T47D (cell line): ENCODE results near the gene KCNJ9.
"Not testable (repeated sequence)": the region's sequence is repeated elsewhere in the genome, so short reads cannot be mapped to it uniquely, and the experiment has no call there.

Experiments
- DNase-seq, 2 experiments: peaks; one replicate each; pipeline versions ENCODE4 v3.0.0 to v3.0.0-alpha.2; 2011 to 2012; ENCODE audit warnings: low read depth in 1 of 2, low spot score in 1 of 2
- JUND ChIP-seq: IDR thresholded peaks from 2 replicates; pipeline ENCODE4 v1.6.1; 2012; ENCODE audit warnings: low read depth
- in situ Hi-C: cut with HindIII; loops from 2 replicates; pipeline ENCODE4 v1.10.0; 2016; ENCODE audit warnings: low sequenced_read_pairs, low pct_unique_long_range_greater_than_20kb

The KCNJ9 gene

GRCh38 chr1:160081261-160081936, at the start of gene KCNJ9:
Gene KCNJ9, plus strand, starts transcription at chr1:160081538. Its CDS starts 2,493 bp downstream, at chr1:160084031.
- DNase-seq = no peak
- in situ Hi-C loops = no loop called here
- no peak for TF ChIP-seq JUND

DNA sequence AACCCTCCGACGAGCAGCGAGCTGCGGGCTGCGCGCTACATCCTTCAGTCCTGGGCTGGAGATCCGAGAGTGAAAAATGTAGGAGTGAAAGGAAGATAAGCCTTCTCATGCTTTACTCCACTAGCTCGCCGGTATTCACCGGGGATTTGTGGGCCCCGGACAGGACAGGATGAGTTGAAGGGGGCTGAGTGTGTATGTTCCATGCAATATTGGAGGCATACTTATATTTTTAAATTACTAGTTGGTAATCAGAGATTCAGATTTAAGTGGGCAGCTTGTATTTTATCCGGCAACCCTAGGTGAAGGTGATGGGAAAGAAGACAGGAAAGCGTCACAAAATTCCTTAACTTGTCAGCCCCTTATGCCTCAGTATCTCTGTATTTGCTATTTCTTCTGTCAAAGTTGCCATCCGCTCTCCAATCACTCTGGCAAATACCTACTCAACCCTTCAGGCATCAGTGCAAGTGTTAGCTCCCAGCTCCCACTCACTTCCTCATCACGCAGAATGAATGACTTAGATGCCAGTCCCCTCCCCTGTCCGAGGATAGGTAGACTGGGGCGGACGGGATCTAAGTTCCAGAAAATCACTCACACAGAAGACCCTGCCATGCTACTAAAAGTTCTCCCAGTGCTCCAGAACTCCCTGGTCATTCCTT, 49.0 kb upstream of the KCNJ9 start:
- in situ Hi-C loops = no loop called here
- DNase-seq = peak; percentile 45 to 51
- no peak; the same call in 1 of the 2 replicates for TF ChIP-seq JUND

DNA sequence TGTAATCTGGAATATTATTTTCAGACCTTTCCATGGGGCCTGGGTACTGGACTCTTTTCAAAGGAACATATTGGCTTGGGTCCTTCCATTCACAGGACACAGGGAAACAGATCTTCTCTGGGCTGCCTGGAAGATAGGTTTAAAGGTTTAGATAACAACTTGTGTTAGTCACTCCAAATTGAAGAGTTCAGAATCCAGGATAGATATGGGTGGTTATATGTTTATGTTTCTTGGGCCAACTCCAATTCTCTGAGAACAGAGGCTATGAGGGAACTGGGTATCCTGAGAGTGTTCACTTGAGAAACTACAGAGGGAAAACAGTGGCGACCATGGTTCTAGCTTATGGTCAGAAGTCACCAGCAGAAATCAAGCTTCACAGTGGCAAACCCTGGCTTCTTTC, 40.9 kb upstream of the KCNJ9 start:
- DNase-seq = no peak
- in situ Hi-C loops = no loop called here
- TF ChIP-seq JUND = no peak

DNA sequence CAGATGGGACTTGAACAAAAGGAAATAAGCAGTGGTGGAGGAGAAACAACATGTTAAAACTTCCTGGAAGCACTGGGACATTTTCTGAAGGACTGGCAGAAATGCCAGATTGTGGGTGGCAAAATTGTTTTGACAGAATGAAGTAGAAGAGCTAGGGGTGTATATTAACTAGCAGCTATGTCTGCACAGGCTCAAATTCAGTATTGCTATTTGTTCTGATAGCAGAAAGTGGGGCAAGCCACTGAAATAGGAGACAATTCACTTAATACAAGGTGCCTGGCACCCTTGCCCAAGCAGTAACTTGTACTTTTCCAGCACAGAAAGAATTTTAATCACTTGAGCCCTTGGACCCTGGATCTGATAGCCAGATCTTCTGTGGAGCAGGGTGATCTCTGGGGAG, 37.8 kb upstream of the KCNJ9 start:
- in situ Hi-C loops = no loop called here
- no peak for DNase-seq
- no peak for TF ChIP-seq JUND

DNA sequence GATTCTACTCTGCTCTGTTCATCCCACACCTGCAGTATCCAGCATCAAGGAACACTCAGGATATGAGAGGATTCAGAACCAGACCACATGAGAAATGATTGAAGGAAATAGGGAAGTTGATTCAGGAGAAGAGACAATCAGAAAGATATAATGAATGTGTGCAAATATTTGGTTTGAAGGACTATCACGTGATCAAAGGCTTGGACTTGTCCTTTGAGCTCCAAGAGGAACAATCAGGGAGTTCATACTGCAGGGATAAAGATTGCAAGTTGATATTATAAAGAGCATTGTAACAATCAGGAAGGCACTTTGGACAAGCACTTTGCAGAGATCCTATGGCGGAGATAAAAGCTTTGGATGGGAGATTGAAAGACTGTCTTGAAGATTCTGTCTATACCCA, 35.7 kb upstream of the KCNJ9 start:
- in situ Hi-C loops = no loop called here
- DNase-seq = no peak
- TF ChIP-seq JUND = no peak

DNA sequence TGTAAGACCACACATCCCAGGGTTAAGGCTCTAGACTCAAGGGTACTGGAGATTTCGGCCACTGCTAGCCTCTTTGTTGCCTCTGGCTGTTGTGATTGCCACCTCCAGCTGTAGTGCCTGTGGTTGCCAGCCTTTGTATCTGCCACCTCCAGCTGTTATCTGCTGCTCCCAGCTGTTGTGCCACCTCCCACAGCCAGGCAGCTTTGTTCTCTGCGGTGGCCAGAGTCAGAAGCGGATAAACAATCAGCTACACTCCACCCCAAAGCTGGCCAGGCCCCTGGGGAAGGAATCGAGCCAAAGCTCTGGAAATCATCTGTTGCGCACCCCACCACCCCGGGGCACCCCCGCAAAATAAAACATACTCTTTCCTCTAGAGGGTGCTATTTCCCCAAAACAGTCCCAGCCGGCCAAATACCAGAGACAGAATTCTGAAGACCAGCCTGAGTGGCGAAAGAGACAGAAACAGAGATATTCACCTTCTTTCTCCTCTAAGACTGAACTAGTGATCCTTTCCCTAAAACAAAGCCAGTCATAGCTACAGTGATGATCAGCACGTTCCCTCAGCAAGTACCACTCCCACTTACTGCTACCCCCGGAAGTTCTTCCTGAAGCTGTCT, 34.7 kb upstream of the KCNJ9 start:
- DNase-seq = peak; percentile 64 to 69

GRCh38 chr1:160047111-160047991, 34.0 kb upstream of the KCNJ9 start:
- no peak for DNase-seq
- no peak for TF ChIP-seq JUND
- in situ Hi-C loops = no loop called here

More for the DNA sequence above, 34.7 kb upstream of the KCNJ9 start:
- in situ Hi-C loops = no loop called here
- no peak for TF ChIP-seq JUND

DNA sequence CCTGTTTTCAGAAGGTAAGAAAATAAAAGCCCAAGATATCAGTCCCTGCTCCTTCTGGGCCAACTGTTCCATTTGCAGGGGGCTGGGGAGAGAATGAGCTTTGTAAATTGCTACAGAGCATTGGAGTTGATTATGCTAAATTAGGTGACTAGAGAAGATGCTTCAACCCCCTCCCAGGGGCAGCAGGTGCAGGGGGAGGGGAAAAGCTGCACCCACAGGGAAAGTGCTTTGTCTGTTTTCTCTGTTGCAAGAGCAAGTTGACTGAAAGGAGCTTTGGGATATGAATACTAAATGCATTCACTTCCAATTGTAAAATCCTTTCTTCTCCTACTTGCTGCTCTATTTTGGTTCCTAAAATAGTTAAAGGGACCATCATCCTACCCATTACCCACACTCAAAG, 33.0 kb upstream of the KCNJ9 start:
- DNase-seq = no peak
- in situ Hi-C loops = no loop called here
- TF ChIP-seq JUND = no peak

DNA sequence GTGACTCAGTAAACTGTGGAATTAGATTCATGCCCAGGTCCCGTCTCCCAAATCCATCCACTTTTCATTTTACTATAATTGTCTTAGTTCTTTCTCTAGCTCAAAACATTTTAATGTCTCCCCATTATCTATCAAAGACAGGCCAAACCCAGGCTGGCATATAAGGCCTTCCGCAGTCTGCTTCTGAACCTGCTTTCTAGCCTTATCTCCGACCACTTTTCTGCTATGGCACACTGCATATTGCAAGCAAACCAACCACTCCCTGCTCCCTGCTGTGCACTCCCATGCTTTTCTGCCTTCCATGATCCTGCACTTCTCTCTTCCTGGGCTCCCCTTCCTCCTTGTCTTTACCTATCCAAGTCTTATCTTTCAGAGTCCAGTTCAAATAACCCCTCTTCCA, 32.2 kb upstream of the KCNJ9 start:
- in situ Hi-C loops = no loop called here
- TF ChIP-seq JUND = no peak

DNA sequence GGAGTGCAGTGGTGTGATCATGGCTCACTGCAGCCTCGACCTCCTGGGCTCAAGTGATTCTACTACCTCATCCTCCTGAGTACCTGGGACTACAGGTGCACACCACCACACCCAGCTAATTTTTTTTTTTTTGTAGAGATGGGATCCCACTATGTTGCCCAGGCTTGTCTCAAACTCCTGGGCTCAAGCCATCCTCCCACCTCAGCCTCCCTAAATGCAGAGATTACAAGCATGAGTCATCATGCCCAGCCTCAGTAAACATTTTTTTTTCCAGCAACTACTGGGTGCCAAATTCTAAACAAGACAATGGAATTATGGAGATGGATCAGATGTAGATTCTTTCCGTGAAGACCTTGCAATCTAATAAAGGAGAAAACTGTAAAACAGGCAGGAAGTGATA, 31.2 kb upstream of the KCNJ9 start:
- in situ Hi-C loops, DNase-seq: not testable (repeated sequence)

More for the DNA sequence above, 32.2 kb upstream of the KCNJ9 start:
- no peak for DNase-seq

- in situ Hi-C loops = no loop called here
- no peak for DNase-seq
- TF ChIP-seq JUND = no peak
Observed at GRCh38 chr1:160050619-160051018, 30.7 kb upstream of the KCNJ9 start.

DNA sequence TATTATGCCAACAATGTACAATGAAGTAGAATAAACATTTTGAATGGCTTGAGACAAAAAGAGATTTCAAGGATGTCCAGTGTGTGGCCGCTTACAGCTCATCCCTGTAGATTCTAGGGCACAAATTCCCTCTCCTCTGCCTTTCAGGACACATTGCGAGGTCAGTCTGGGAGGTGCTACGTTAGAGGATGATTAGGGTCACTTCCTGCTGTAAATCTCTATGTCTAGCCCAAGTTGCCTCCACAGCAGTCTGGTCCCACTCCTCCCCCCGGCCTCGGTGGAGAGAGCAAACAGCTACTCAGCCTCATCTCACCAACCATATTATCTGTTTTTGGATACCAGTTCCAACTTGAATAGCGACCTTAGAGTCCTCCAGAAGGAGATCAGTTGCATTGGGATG, 28.4 kb upstream of the KCNJ9 start:
- no peak for TF ChIP-seq JUND
- no peak for DNase-seq
- in situ Hi-C loops = no loop called here
